Measurements from ENCODE around the gene C1QC. TPM values are rescaled to one million over a fixed set of nuclear protein-coding genes. Genes with fewer than 3 reads are reported as not detected.

C1QC gene
- total and polyA plus RNA-seq, 2 experiments from 2014 or later = not detected

GRCh38 chr1:22633697-22634463 is 9.6 kb upstream of the C1QC start:
- Mint-ChIP-seq H3K9me3 (no peaks in the 10 kb centered on the region; the same call in 2 of the 3 replicates), H3K4me1 (peaks cover 24% of the 10 kb centered on the region), H3K27ac (no peak overlapping the region), H3K4me3 (no peak overlapping the region), H3K36me3 (ENCODE audit: low read depth) (no peaks in the 10 kb centered on the region), H3K27me3 (ENCODE audit: insufficient read depth, low read depth, poor library complexity) (peaks cover 2% of the 10 kb centered on the region)
- DNase-seq (ENCODE audit: low spot score) = no peak
- Histone ChIP-seq H3K4me1 (ENCODE audit: insufficient read depth) (peaks cover 33% of the 10 kb centered on the region), H3F3A (replicated peaks; ENCODE audit: low read depth) (no peaks in the 10 kb centered on the region), H3K27ac (ENCODE audit: low read depth) (no peak overlapping the region), H3K9me2 (ENCODE audit: insufficient read depth) (no peaks in the 10 kb centered on the region), H2AFZ (no peak overlapping the region), H3K4me2 (no peak overlapping the region), H3K4me3 (no peak overlapping the region), H3K36me3 (ENCODE audit: insufficient read depth) (no peaks in the 10 kb centered on the region), H4K20me1 (replicated peaks; ENCODE audit: insufficient read depth) (no peaks in the 10 kb centered on the region), H3K27me3 (ENCODE audit: insufficient read depth) (no peaks in the 10 kb centered on the region), H3K79me2 (replicated peaks; ENCODE audit: insufficient read depth) (no peaks in the 10 kb centered on the region)
- no peak for ATAC-seq
- TF ChIP-seq ZNF114 (CRISPR knock-in tag; IDR thresholded peaks at IDR 0.05) (no peak), NANOG (IDR thresholded peaks at IDR 0.05; ENCODE audit: borderline replicate concordance) (no peak), POLR2AphosphoS5 (IDR thresholded peaks at IDR 0.05; ENCODE audit: low read depth) (no peak)

GRCh38 chr1:22635436-22635835 is 8.0 kb upstream of the C1QC start:
- Histone ChIP-seq H3K9me2 (ENCODE audit: insufficient read depth) (no peaks in the 10 kb centered on the region), H3F3A (replicated peaks; ENCODE audit: low read depth) (no peaks in the 10 kb centered on the region), H3K4me1 (ENCODE audit: insufficient read depth) (peaks cover 17% of the 10 kb centered on the region), H3K27me3 (ENCODE audit: insufficient read depth) (no peaks in the 10 kb centered on the region), H3K27ac (ENCODE audit: low read depth) (no peak overlapping the region), H3K79me2 (replicated peaks; ENCODE audit: insufficient read depth) (no peaks in the 10 kb centered on the region), H3K4me3 (no peak overlapping the region), H2AFZ (no peak overlapping the region), H3K4me2 (no peak overlapping the region), H4K20me1 (replicated peaks; ENCODE audit: insufficient read depth) (no peaks in the 10 kb centered on the region), H3K36me3 (ENCODE audit: insufficient read depth) (no peaks in the 10 kb centered on the region)
- no peak for TF ChIP-seq ETS1 (IDR thresholded peaks at IDR 0.05)
- no peak for TF ChIP-seq POLR2AphosphoS5 (IDR thresholded peaks at IDR 0.05; ENCODE audit: low read depth)
- no peak for TF ChIP-seq NANOG (IDR thresholded peaks at IDR 0.05; ENCODE audit: borderline replicate concordance)
- no peak for TF ChIP-seq STAT1 (IDR thresholded peaks at IDR 0.05; ENCODE audit: unreplicated experiment)
- TF ChIP-seq EZH2 (IDR thresholded peaks at IDR 0.05; ENCODE audit: low read depth, unreplicated experiment) = no peak
- TF ChIP-seq, protein P1, sequence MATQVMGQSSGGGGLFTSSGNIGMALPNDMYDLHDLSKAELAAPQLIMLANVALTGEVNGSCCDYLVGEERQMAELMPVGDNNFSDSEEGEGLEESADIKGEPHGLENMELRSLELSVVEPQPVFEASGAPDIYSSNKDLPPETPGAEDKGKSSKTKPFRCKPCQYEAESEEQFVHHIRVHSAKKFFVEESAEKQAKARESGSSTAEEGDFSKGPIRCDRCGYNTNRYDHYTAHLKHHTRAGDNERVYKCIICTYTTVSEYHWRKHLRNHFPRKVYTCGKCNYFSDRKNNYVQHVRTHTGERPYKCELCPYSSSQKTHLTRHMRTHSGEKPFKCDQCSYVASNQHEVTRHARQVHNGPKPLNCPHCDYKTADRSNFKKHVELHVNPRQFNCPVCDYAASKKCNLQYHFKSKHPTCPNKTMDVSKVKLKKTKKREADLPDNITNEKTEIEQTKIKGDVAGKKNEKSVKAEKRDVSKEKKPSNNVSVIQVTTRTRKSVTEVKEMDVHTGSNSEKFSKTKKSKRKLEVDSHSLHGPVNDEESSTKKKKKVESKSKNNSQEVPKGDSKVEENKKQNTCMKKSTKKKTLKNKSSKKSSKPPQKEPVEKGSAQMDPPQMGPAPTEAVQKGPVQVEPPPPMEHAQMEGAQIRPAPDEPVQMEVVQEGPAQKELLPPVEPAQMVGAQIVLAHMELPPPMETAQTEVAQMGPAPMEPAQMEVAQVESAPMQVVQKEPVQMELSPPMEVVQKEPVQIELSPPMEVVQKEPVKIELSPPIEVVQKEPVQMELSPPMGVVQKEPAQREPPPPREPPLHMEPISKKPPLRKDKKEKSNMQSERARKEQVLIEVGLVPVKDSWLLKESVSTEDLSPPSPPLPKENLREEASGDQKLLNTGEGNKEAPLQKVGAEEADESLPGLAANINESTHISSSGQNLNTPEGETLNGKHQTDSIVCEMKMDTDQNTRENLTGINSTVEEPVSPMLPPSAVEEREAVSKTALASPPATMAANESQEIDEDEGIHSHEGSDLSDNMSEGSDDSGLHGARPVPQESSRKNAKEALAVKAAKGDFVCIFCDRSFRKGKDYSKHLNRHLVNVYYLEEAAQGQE (IDR thresholded peaks at IDR 0.05; ENCODE audit: unreplicated experiment) = no peak
- TF ChIP-seq, protein P2, sequence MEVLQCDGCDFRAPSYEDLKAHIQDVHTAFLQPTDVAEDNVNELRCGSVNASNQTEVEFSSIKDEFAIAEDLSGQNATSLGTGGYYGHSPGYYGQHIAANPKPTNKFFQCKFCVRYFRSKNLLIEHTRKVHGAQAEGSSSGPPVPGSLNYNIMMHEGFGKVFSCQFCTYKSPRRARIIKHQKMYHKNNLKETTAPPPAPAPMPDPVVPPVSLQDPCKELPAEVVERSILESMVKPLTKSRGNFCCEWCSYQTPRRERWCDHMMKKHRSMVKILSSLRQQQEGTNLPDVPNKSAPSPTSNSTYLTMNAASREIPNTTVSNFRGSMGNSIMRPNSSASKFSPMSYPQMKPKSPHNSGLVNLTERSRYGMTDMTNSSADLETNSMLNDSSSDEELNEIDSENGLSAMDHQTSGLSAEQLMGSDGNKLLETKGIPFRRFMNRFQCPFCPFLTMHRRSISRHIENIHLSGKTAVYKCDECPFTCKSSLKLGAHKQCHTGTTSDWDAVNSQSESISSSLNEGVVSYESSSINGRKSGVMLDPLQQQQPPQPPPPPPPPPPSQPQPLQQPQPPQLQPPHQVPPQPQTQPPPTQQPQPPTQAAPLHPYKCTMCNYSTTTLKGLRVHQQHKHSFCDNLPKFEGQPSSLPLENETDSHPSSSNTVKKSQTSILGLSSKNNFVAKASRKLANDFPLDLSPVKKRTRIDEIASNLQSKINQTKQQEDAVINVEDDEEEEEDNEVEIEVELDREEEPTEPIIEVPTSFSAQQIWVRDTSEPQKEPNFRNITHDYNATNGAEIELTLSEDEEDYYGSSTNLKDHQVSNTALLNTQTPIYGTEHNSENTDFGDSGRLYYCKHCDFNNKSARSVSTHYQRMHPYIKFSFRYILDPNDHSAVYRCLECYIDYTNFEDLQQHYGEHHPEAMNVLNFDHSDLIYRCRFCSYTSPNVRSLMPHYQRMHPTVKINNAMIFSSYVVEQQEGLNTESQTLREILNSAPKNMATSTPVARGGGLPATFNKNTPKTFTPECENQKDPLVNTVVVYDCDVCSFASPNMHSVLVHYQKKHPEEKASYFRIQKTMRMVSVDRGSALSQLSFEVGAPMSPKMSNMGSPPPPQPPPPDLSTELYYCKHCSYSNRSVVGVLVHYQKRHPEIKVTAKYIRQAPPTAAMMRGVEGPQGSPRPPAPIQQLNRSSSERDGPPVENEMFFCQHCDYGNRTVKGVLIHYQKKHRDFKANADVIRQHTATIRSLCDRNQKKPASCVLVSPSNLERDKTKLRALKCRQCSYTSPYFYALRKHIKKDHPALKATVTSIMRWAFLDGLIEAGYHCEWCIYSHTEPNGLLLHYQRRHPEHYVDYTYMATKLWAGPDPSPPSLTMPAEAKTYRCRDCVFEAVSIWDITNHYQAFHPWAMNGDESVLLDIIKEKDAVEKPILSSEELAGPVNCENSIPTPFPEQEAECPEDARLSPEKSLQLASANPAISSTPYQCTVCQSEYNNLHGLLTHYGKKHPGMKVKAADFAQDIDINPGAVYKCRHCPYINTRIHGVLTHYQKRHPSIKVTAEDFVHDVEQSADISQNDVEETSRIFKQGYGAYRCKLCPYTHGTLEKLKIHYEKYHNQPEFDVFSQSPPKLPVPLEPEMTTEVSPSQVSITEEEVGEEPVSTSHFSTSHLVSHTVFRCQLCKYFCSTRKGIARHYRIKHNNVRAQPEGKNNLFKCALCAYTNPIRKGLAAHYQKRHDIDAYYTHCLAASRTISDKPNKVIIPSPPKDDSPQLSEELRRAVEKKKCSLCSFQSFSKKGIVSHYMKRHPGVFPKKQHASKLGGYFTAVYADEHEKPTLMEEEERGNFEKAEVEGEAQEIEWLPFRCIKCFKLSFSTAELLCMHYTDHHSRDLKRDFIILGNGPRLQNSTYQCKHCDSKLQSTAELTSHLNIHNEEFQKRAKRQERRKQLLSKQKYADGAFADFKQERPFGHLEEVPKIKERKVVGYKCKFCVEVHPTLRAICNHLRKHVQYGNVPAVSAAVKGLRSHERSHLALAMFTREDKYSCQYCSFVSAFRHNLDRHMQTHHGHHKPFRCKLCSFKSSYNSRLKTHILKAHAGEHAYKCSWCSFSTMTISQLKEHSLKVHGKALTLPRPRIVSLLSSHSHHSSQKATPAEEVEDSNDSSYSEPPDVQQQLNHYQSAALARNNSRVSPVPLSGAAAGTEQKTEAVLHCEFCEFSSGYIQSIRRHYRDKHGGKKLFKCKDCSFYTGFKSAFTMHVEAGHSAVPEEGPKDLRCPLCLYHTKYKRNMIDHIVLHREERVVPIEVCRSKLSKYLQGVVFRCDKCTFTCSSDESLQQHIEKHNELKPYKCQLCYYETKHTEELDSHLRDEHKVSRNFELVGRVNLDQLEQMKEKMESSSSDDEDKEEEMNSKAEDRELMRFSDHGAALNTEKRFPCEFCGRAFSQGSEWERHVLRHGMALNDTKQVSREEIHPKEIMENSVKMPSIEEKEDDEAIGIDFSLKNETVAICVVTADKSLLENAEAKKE (CRISPR knock-in tag; IDR thresholded peaks at IDR 0.05) = no peak
- no peak for TF ChIP-seq JUNB (IDR thresholded peaks at IDR 0.05; ENCODE audit: unreplicated experiment)
- ATAC-seq = no peak
- no peaks in the 10 kb centered on the region; the same call in 2 of the 3 replicates for H3K9me3 Mint-ChIP-seq
- DNase-seq (ENCODE audit: low spot score) = no peak
- H3K27me3 Mint-ChIP-seq (ENCODE audit: insufficient read depth, low read depth, poor library complexity) = peaks cover 4% of the 10 kb centered on the region
- no peak overlapping the region for H3K27ac Mint-ChIP-seq
- no peaks in the 10 kb centered on the region for H3K36me3 Mint-ChIP-seq (ENCODE audit: low read depth)
- H3K4me1 Mint-ChIP-seq = peaks cover 15% of the 10 kb centered on the region
- H3K4me3 Mint-ChIP-seq = no peak overlapping the region
